OCI-LY3 (cell line): ENCODE data around the gene LYSET.

Source experiments
- EZH2phosphoT487 ChIP-seq: fragments of 200-600 bp; shearing (Covaris generic); IDR thresholded peaks from 2 replicates; pipeline ENCODE4 v1.6.1; 2018; ENCODE audit warnings: antibody characterized with exemption, mixed run types, low read depth
- TF ChIP-seq, protein P1 (sequence below): fragments of 200-600, 300-600 bp; sonication (generic); IDR thresholded peaks from 2 replicates; pipeline ENCODE4 v1.5.1; 2014; ENCODE audit warnings: antibody characterized with exemption, low read length, low read depth

DNA sequence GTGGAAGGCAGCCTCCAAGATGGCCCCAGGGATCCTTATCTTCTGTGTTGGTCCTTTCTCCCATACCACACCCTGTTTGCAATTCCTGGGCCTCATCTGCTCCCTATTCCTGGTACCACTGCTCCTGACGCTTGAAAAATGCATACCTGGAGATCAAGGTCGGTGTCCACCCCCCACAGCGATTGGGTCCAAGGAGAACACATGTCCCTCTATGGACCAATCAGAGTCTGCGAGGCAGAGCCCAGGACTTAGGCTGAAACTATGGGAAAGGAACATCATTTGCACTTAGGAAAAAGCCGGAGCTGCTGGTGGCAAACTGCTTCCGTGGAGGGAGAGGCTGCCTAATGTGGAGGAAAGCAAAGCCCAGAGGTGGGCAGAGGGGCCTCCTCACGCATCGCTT, 36.1 kb upstream of the LYSET start:
- TF ChIP-seq EZH2phosphoT487 = no peak
- TF ChIP-seq, protein P1, sequence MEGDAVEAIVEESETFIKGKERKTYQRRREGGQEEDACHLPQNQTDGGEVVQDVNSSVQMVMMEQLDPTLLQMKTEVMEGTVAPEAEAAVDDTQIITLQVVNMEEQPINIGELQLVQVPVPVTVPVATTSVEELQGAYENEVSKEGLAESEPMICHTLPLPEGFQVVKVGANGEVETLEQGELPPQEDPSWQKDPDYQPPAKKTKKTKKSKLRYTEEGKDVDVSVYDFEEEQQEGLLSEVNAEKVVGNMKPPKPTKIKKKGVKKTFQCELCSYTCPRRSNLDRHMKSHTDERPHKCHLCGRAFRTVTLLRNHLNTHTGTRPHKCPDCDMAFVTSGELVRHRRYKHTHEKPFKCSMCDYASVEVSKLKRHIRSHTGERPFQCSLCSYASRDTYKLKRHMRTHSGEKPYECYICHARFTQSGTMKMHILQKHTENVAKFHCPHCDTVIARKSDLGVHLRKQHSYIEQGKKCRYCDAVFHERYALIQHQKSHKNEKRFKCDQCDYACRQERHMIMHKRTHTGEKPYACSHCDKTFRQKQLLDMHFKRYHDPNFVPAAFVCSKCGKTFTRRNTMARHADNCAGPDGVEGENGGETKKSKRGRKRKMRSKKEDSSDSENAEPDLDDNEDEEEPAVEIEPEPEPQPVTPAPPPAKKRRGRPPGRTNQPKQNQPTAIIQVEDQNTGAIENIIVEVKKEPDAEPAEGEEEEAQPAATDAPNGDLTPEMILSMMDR = no peak
